Peyer's patch (tissue), 4 donors: ENCODE measurements around the gene TEX26. TPM values are rescaled to one million over a fixed set of nuclear protein-coding genes. Genes with fewer than 3 reads are reported as not detected.

Experiments
- DNase-seq, 3 donors: peaks; one replicate each; pipeline ENCODE4 v3.0.0-alpha.2; 2017 to 2019
- H3K27ac ChIP-seq, 4 donors: fragments of 200-600 bp; sonication (generic); one replicate each; pipeline ENCODE4 v1.5.1; 2016 to 2019
- H3K27me3 ChIP-seq, 2 donors: fragments of 200-600 bp; sonication (generic); one replicate each; pipeline ENCODE4 v1.5.1; 2019
- H3K36me3 ChIP-seq, 3 donors: fragments of 200-600 bp; sonication (generic); one replicate each; pipeline ENCODE4 v1.5.1; 2016 to 2019
- H3K4me1 ChIP-seq, 4 donors: fragments of 200-600 bp; sonication (generic); one replicate each; pipeline ENCODE4 v1.5.1; 2016 to 2019
- H3K4me3 ChIP-seq, 4 donors: fragments of 200-600 bp; sonication (generic); 1 replicate in 3 of 4; 2 replicates in 1 of 4; pipeline ENCODE4 v1.5.1; 2016 to 2019; ENCODE audit warnings: mild to moderate bottlenecking in 1 of 4
- H3K9me3 ChIP-seq, 4 donors: fragments of 200-600 bp; sonication (generic); one replicate each; pipeline ENCODE4 v1.5.1; 2016 to 2019; ENCODE audit warnings: mild to moderate bottlenecking in 1 of 4
- CTCF ChIP-seq, 6 experiments: fragments of 450-650 bp in 4 of 6; fragments of 200-600 bp in 2 of 6; sonication (generic) in 1 of 6; IDR thresholded peaks; one replicate each; pipeline ENCODE4 v1.5.1; 2017 to 2019; ENCODE audit warnings: antibody characterized with exemption in 6 of 6, mild to moderate bottlenecking in 3 of 6, moderate library complexity in 1 of 6
- POLR2A ChIP-seq, 2 donors: fragments of 450-650 bp; IDR thresholded peaks; one replicate each; pipeline ENCODE4 v1.5.1; 2017; ENCODE audit warnings: antibody characterized with exemption in 2 of 2, mild to moderate bottlenecking in 2 of 2, moderate library complexity in 2 of 2
- total RNA-seq, 4 donors: library from RNA; depleted of rRNA; stranded (reverse); fragments of >200 nt; gene quantifications; one replicate each; pipeline ENCODE4 v1.1.0, GENCODE V29; 2016

The TEX26 gene
- total RNA-seq, 4 donors from 2014 or later = not detected

- TF ChIP-seq POLR2A (IDR thresholded peaks at IDR 0.05) (no peak), CTCF (IDR thresholded peaks at IDR 0.05) (no peak)
- Histone ChIP-seq H3K27me3 (no peaks in the 10 kb centered on the region), H3K36me3 (no peaks in the 10 kb centered on the region), H3K4me1 (no peaks in the 10 kb centered on the region), H3K27ac (no peak overlapping the region), H3K4me3 (no peak overlapping the region), H3K9me3 (no peaks in the 10 kb centered on the region)
- no peak for DNase-seq
Measured at GRCh38 chr13:30991922-30992321, 59.5 kb downstream of the TEX26 start.

GRCh38 chr13:30995331-30995730 is 62.9 kb downstream of the TEX26 start:
- no peak overlapping the region for H3K27ac ChIP-seq
- H3K36me3 ChIP-seq = no peaks in the 10 kb centered on the region
- no peaks in the 10 kb centered on the region for H3K9me3 ChIP-seq
- H3K4me1 ChIP-seq = no peaks in the 10 kb centered on the region
- H3K4me3 ChIP-seq = no peak overlapping the region
- no peaks in the 10 kb centered on the region for H3K27me3 ChIP-seq
- TF ChIP-seq POLR2A (IDR thresholded peaks at IDR 0.05) = no peak
- no peak for TF ChIP-seq CTCF (IDR thresholded peaks at IDR 0.05)
- DNase-seq = no peak

GRCh38 chr13:30997697-30998096 is 65.2 kb downstream of the TEX26 start:
- no peaks in the 10 kb centered on the region for H3K27me3 ChIP-seq

GRCh38 chr13:30998136-30999088 is 66.0 kb downstream of the TEX26 start:
- Histone ChIP-seq H3K27ac (no peak overlapping the region), H3K4me1 (no peaks in the 10 kb centered on the region), H3K27me3 (no peaks in the 10 kb centered on the region), H3K36me3 (no peaks in the 10 kb centered on the region), H3K4me3 (no peak overlapping the region), H3K9me3 (no peaks in the 10 kb centered on the region)
- TF ChIP-seq POLR2A (IDR thresholded peaks at IDR 0.05) (no peak), CTCF (IDR thresholded peaks at IDR 0.05) (no peak)
- DNase-seq = no peak

More at GRCh38 chr13:30997697-30998096, 65.2 kb downstream of the TEX26 start:
- Histone ChIP-seq H3K36me3 (no peaks in the 10 kb centered on the region), H3K4me1 (no peaks in the 10 kb centered on the region), H3K27ac (no peak overlapping the region), H3K4me3 (no peak overlapping the region), H3K9me3 (no peaks in the 10 kb centered on the region)
- TF ChIP-seq POLR2A (IDR thresholded peaks at IDR 0.05) (no peak), CTCF (IDR thresholded peaks at IDR 0.05) (no peak)
- DNase-seq = no peak

GRCh38 chr13:31000889-31001288 is 68.4 kb downstream of the TEX26 start:
- DNase-seq = no peak
- Histone ChIP-seq H3K4me3 (no peak overlapping the region), H3K36me3 (no peaks in the 10 kb centered on the region), H3K27ac (no peak overlapping the region), H3K27me3 (no peaks in the 10 kb centered on the region), H3K4me1 (no peaks in the 10 kb centered on the region), H3K9me3 (no peaks in the 10 kb centered on the region)
- TF ChIP-seq CTCF (IDR thresholded peaks at IDR 0.05) (no peak), POLR2A (IDR thresholded peaks at IDR 0.05) (no peak)
